ENCODE data around the gene NF1. TPM values are rescaled to one million over a fixed set of nuclear protein-coding genes. Genes with fewer than 3 reads are reported as not detected.
"Not testable (repeated sequence)": the region's sequence is repeated elsewhere in the genome, so short reads cannot be mapped to it uniquely, and the experiment has no call there.

The NF1 gene
- total RNA-seq, 1 experiment from 2014 or later = 60.2 TPM

GRCh38 chr17:31105991-31106390 lies 11.2 kb downstream of the NF1 start:
- intact Hi-C loops (cut with micrococcal nuclease) = no loop called here
- ChIA-PET CTCF (interaction anchor here (1.1 kb wide), 1 partner anchor 94 kb away, joined by 3 read pairs; no protein-coding TSS in a partner anchor), POLR2A (interaction anchor here (0.8 to 1.4 kb wide), 2 partner anchors 8 to 10 kb away, joined by 3 to 4 read pairs; no protein-coding TSS in a partner anchor)
- Mint-ChIP-seq H3K36me3 (ENCODE audit: insufficient read depth, unreplicated experiment) (peaks cover 14% of the 10 kb centered on the region), H3K9me3 (ENCODE audit: unreplicated experiment) (no peaks in the 10 kb centered on the region), H3K27me3 (ENCODE audit: insufficient read depth, unreplicated experiment) (no peaks in the 10 kb centered on the region), H3K4me1 (ENCODE audit: insufficient read depth, unreplicated experiment) (peaks cover 15% of the 10 kb centered on the region), H3K27ac (ENCODE audit: low read depth, unreplicated experiment) (no peak overlapping the region), H3K4me3 (ENCODE audit: unreplicated experiment) (no peak overlapping the region)
- BruUV-seq (replicated peaks) = no TSS peak
- TF ChIP-seq CTCF (IDR thresholded peaks at IDR 0.05; ENCODE audit: unreplicated experiment) = no peak
- no peak for DNase-seq (ENCODE audit: unreplicated experiment)

GRCh38 chr17:31111183-31111582 lies 16.4 kb downstream of the NF1 start:
- CTCF ChIA-PET = interaction anchor here (0.9 kb wide), 1 partner anchor 77 kb away, joined by 3 read pairs; no protein-coding TSS in a partner anchor

GRCh38 chr17:31112001-31112661 lies 17.4 kb downstream of the NF1 start:
- peak; percentile 18 for DNase-seq (ENCODE audit: unreplicated experiment)
- Mint-ChIP-seq H3K27me3 (ENCODE audit: insufficient read depth, unreplicated experiment) (no peaks in the 10 kb centered on the region), H3K4me3 (ENCODE audit: unreplicated experiment) (no peak overlapping the region), H3K36me3 (ENCODE audit: insufficient read depth, unreplicated experiment) (peaks cover 30% of the 10 kb centered on the region), H3K27ac (ENCODE audit: low read depth, unreplicated experiment) (no peak overlapping the region), H3K9me3 (ENCODE audit: unreplicated experiment) (no peaks in the 10 kb centered on the region), H3K4me1 (ENCODE audit: insufficient read depth, unreplicated experiment) (peaks cover 20% of the 10 kb centered on the region)
- ChIA-PET CTCF (no interaction called here), POLR2A (interaction anchor here (0.7 to 1.6 kb wide), 6 partner anchors 9 to 45 kb away, joined by 3 to 7 read pairs (median 4); no protein-coding TSS in a partner anchor)
- TF ChIP-seq CTCF (IDR thresholded peaks at IDR 0.05; ENCODE audit: unreplicated experiment) = no peak
- BruUV-seq (replicated peaks) = no TSS peak
- intact Hi-C loops (cut with micrococcal nuclease) = no loop called here

More at GRCh38 chr17:31111183-31111582, 16.4 kb downstream of the NF1 start:
- POLR2A ChIA-PET = interaction anchor here (1.0 to 1.6 kb wide), 2 partner anchors 15 to 17 kb away, joined by 3 to 7 read pairs; no protein-coding TSS in a partner anchor
- H3K9me3 Mint-ChIP-seq (ENCODE audit: unreplicated experiment) = no peaks in the 10 kb centered on the region
- no peak overlapping the region for H3K27ac Mint-ChIP-seq (ENCODE audit: low read depth, unreplicated experiment)
- no peak overlapping the region for H3K4me3 Mint-ChIP-seq (ENCODE audit: unreplicated experiment)
- no peak for DNase-seq (ENCODE audit: unreplicated experiment)
- intact Hi-C loops (cut with micrococcal nuclease) = no loop called here
- peaks cover 30% of the 10 kb centered on the region for H3K36me3 Mint-ChIP-seq (ENCODE audit: insufficient read depth, unreplicated experiment)
- BruUV-seq (replicated peaks) = no TSS peak
- H3K27me3 Mint-ChIP-seq (ENCODE audit: insufficient read depth, unreplicated experiment) = no peaks in the 10 kb centered on the region
- no peak for TF ChIP-seq CTCF (IDR thresholded peaks at IDR 0.05; ENCODE audit: unreplicated experiment)
- H3K4me1 Mint-ChIP-seq (ENCODE audit: insufficient read depth, unreplicated experiment) = peaks cover 20% of the 10 kb centered on the region

GRCh38 chr17:31113368-31113767 lies 18.6 kb downstream of the NF1 start:
- H3K9me3 Mint-ChIP-seq (ENCODE audit: unreplicated experiment); CTCF ChIA-PET; BruUV-seq (replicated peaks); H3K27me3 Mint-ChIP-seq (ENCODE audit: insufficient read depth, unreplicated experiment); H3K4me3 Mint-ChIP-seq (ENCODE audit: unreplicated experiment); intact Hi-C loops (cut with micrococcal nuclease): not testable (repeated sequence)
- Mint-ChIP-seq H3K27ac (ENCODE audit: low read depth, unreplicated experiment) (peak overlapping the region; percentile 70), H3K36me3 (ENCODE audit: insufficient read depth, unreplicated experiment) (peaks cover 28% of the 10 kb centered on the region), H3K4me1 (ENCODE audit: insufficient read depth, unreplicated experiment) (peaks cover 20% of the 10 kb centered on the region)
- peak; percentile 76 for DNase-seq (ENCODE audit: unreplicated experiment)
- POLR2A ChIA-PET = interaction anchor here (0.6 to 1.6 kb wide), 4 partner anchors 8 to 179 kb away, joined by 3 to 7 read pairs (median 3); no protein-coding TSS in a partner anchor

All from MCF 10A (cell line).